Measurements from ENCODE around the gene ZSCAN5C.
"Not testable (repeated sequence)": the region's sequence is repeated elsewhere in the genome, so short reads cannot be mapped to it uniquely, and the experiment has no call there.

GRCh38 chr19:56248736-56249338 lies 46.8 kb downstream of the ZSCAN5C start:
- not testable (repeated sequence) for TF ChIP-seq CTCF, POLR2A (IDR thresholded peaks at IDR 0.05)
